ENCODE results near the gene EIF6. TPM values are rescaled to one million over a fixed set of nuclear protein-coding genes. Genes with fewer than 3 reads are reported as not detected.

The EIF6 gene
- total and polyA plus RNA-seq, 2 donors (not counting 1 experiment from before 2014, with no cell fraction given), result 74.1 to 81.2 TPM

- H3K27me3 Mint-ChIP-seq, result no peaks in the 10 kb centered on the region
- no peak overlapping the region for H3K27ac ChIP-seq (ENCODE audit: low read length in 2 of 2)
- H3K9ac ChIP-seq (ENCODE audit: low read length), result no peak overlapping the region
- ATAC-seq (ENCODE audit: low read depth) (no peak), DNase-seq (no peak)
- no peaks in the 10 kb centered on the region for H3K9me3 ChIP-seq (ENCODE audit: control extremely low read depth in 1 of 3, control insufficient read depth in 2 of 3, insufficient read depth in 1 of 3, low read length in 2 of 3)
- ChIA-PET CTCF (interaction anchor here (0.7 kb wide), 1 partner anchor 1152 kb away, joined by 3 read pairs; no protein-coding TSS in a partner anchor), POLR2A (no interaction called here)
- H3K4me3 Mint-ChIP-seq, result no peak overlapping the region
- peaks cover 35% of the 10 kb centered on the region for H3K79me2 ChIP-seq (ENCODE audit: control insufficient read depth, insufficient read depth, low read length)
- WGBS (ENCODE audit: insufficient coverage), result 100% methylated on average over 2 of the region's 10 CpGs
- H3K4me3 ChIP-seq (ENCODE audit: control extremely low read depth in 1 of 5, extremely low read depth in 1 of 5, insufficient read depth in 1 of 5, low read depth in 2 of 5, low read length in 4 of 5), result no peak overlapping the region
- peaks cover 3 to 31% of the 10 kb centered on the region in 2 experiments for H3K36me3 ChIP-seq (replicated peaks in 1 of 2; ENCODE audit: control extremely low read depth in 1 of 2, control insufficient read depth in 1 of 2, extremely low read depth in 1 of 2, insufficient read depth in 2 of 2, low read length in 1 of 2)
- H4K20me1 ChIP-seq (ENCODE audit: control insufficient read depth, insufficient read depth, low read length, poor library complexity, severe bottlenecking), result peaks cover 14% of the 10 kb centered on the region
- no peak overlapping the region for H2AFZ ChIP-seq (ENCODE audit: insufficient read depth, low read depth, low read length, poor library complexity, severe bottlenecking)
- peaks cover 42% of the 10 kb centered on the region for H3K4me1 Mint-ChIP-seq
- no peaks in the 10 kb centered on the region for H3K27me3 ChIP-seq (replicated peaks in 1 of 4; ENCODE audit: control extremely low read depth in 1 of 4, control insufficient read depth in 3 of 4, insufficient read depth in 4 of 4, low read length in 3 of 4)
- intact Hi-C loops (cut with micrococcal nuclease), result loop anchor here (5.0 kb wide), 3 partner anchors 134 to 671 kb away; partner anchors contain the start of genes EDEM2, ERGIC3 and SCAND1
- no peaks in the 10 kb centered on the region for H3K9me3 Mint-ChIP-seq (ENCODE audit: insufficient read depth)
- H3K27ac Mint-ChIP-seq, result no peak overlapping the region
- TF ChIP-seq EZH2 (IDR thresholded peaks at IDR 0.05; ENCODE audit: borderline replicate concordance, insufficient read depth, low read depth, low read length, poor library complexity, severe bottlenecking), result no peak
- TF ChIP-seq, protein P1, sequence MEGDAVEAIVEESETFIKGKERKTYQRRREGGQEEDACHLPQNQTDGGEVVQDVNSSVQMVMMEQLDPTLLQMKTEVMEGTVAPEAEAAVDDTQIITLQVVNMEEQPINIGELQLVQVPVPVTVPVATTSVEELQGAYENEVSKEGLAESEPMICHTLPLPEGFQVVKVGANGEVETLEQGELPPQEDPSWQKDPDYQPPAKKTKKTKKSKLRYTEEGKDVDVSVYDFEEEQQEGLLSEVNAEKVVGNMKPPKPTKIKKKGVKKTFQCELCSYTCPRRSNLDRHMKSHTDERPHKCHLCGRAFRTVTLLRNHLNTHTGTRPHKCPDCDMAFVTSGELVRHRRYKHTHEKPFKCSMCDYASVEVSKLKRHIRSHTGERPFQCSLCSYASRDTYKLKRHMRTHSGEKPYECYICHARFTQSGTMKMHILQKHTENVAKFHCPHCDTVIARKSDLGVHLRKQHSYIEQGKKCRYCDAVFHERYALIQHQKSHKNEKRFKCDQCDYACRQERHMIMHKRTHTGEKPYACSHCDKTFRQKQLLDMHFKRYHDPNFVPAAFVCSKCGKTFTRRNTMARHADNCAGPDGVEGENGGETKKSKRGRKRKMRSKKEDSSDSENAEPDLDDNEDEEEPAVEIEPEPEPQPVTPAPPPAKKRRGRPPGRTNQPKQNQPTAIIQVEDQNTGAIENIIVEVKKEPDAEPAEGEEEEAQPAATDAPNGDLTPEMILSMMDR (IDR thresholded peaks at IDR 0.05), result no peak
- no peak overlapping the region for H3K4me2 ChIP-seq (replicated peaks; ENCODE audit: low read depth, low read length, poor library complexity, severe bottlenecking)
- H3K4me1 ChIP-seq (ENCODE audit: control insufficient read depth in 2 of 2, insufficient read depth in 2 of 2, low read length in 2 of 2), result peaks cover 19 to 30% of the 10 kb centered on the region in 2 donors
Measured at GRCh38 chr20:35281506-35282101, 3.0 kb downstream of the EIF6 start.

DNA sequence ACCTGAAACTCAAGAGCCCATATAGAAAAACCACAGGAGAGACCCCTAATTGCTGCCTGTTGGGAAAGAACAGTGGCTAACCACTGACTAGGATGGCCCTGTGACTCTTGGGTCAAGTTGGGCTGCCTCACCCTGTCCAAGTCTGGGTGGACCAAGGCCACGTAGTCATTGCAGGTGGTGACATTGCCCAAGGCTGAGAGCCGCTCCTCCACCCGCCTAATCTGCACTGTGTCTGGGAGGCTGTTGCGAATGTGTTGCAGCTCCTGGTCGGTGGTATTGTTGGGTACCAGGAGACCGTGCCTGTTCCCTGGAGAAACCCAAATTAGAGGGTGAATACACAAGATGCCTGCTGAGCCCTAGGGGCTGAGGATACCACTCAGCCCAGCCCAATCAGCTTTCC lies 4.0 kb downstream of the EIF6 start:
- no peaks in the 10 kb centered on the region for H3K27me3 Mint-ChIP-seq
- POLR2A ChIA-PET, result no interaction called here
- peaks cover 27 to 39% of the 10 kb centered on the region in 2 donors for H3K4me1 ChIP-seq (ENCODE audit: control insufficient read depth in 2 of 2, insufficient read depth in 2 of 2, low read length in 2 of 2)
- peaks cover 46% of the 10 kb centered on the region for H3K79me2 ChIP-seq (ENCODE audit: control insufficient read depth, insufficient read depth, low read length)
- H3K9me3 Mint-ChIP-seq (ENCODE audit: insufficient read depth), result no peaks in the 10 kb centered on the region
- H3K27me3 ChIP-seq (replicated peaks in 1 of 4; ENCODE audit: control extremely low read depth in 1 of 4, control insufficient read depth in 3 of 4, insufficient read depth in 4 of 4, low read length in 3 of 4), result no peaks in the 10 kb centered on the region
- H3K4me1 Mint-ChIP-seq, result peaks cover 36% of the 10 kb centered on the region
- peak overlapping the region; percentile 26 for H3K27ac Mint-ChIP-seq
- DNase-seq, result no peak
- no peak overlapping the region for H3K4me2 ChIP-seq (replicated peaks; ENCODE audit: low read depth, low read length, poor library complexity, severe bottlenecking)
- TF ChIP-seq, protein P1 (IDR thresholded peaks at IDR 0.05), result no peak
- TF ChIP-seq EZH2 (IDR thresholded peaks at IDR 0.05; ENCODE audit: borderline replicate concordance, insufficient read depth, low read depth, low read length, poor library complexity, severe bottlenecking), result no peak
- H3K27ac ChIP-seq (ENCODE audit: low read length in 2 of 2), result peak overlapping the region in 1 of 2 donors; percentile 8
- CTCF ChIA-PET, result interaction anchor here (1.0 kb wide), 1 partner anchor 11 kb away, joined by 4 read pairs; no protein-coding TSS in a partner anchor
- 95% methylated on average over 6 of the region's 6 CpGs for WGBS (ENCODE audit: insufficient coverage)
- peaks cover 14% of the 10 kb centered on the region for H4K20me1 ChIP-seq (ENCODE audit: control insufficient read depth, insufficient read depth, low read length, poor library complexity, severe bottlenecking)
- intact Hi-C loops (cut with micrococcal nuclease), result loop anchor here (5.0 kb wide), 3 partner anchors 133 to 672 kb away; partner anchors contain the start of genes EDEM2, ERGIC3 and SCAND1
- H3K36me3 ChIP-seq (replicated peaks in 1 of 2; ENCODE audit: control extremely low read depth in 1 of 2, control insufficient read depth in 1 of 2, extremely low read depth in 1 of 2, insufficient read depth in 2 of 2, low read length in 1 of 2), result peaks cover 3 to 33% of the 10 kb centered on the region in 2 experiments
- no peak overlapping the region for H3K9ac ChIP-seq (ENCODE audit: low read length)
- ATAC-seq (ENCODE audit: low read depth), result no peak
- no peak overlapping the region for H3K4me3 Mint-ChIP-seq
- no peak overlapping the region for H3K4me3 ChIP-seq (ENCODE audit: control extremely low read depth in 1 of 5, extremely low read depth in 1 of 5, insufficient read depth in 1 of 5, low read depth in 2 of 5, low read length in 4 of 5)
- H2AFZ ChIP-seq (ENCODE audit: insufficient read depth, low read depth, low read length, poor library complexity, severe bottlenecking), result no peak overlapping the region
- H3K9me3 ChIP-seq (ENCODE audit: control extremely low read depth in 1 of 3, control insufficient read depth in 2 of 3, insufficient read depth in 1 of 3, low read length in 2 of 3), result no peaks in the 10 kb centered on the region

Measured in B cell (primary cell).